ENCODE measurements around the gene OR56B1.

GRCh38 chr11:5688482-5688881, 47.8 kb upstream of the OR56B1 start:
- no peak for TF ChIP-seq REST (IDR thresholded peaks at IDR 0.05)
- no peak for TF ChIP-seq ESRRA (IDR thresholded peaks at IDR 0.05; ENCODE audit: borderline replicate concordance, low read length)
- TF ChIP-seq CEBPB (IDR thresholded peaks at IDR 0.05) = no peak
- no peak for TF ChIP-seq CHD2 (IDR thresholded peaks at IDR 0.05; ENCODE audit: low read length, partially characterized antibody)
- TF ChIP-seq CTCF (IDR thresholded peaks at IDR 0.05) = no peak
- TF ChIP-seq CHD4 (IDR thresholded peaks at IDR 0.05; ENCODE audit: borderline replicate concordance) = no peak
- TF ChIP-seq RFX5 (IDR thresholded peaks at IDR 0.05) = no peak
- no peak for TF ChIP-seq SREBF2 (IDR thresholded peaks at IDR 0.05)
- TF ChIP-seq HOXB5 (CRISPR knock-in tag; IDR thresholded peaks at IDR 0.05) = no peak
- no peak for TF ChIP-seq TP53 (CRISPR knock-in tag; IDR thresholded peaks at IDR 0.05)
- no peak for TF ChIP-seq MAFK (IDR thresholded peaks at IDR 0.05; ENCODE audit: partially characterized antibody)
- no peak for TF ChIP-seq MYC (IDR thresholded peaks at IDR 0.05; ENCODE audit: borderline replicate concordance, low read length)
- no peak for TF ChIP-seq POLR2AphosphoS2 (conservative IDR thresholded peaks at IDR 0.05; ENCODE audit: low read length)
